GM19023 (cell line): ENCODE data around the gene BORCS8.

Source experiments
- ATAC-seq: cut with Tn5 transposase; IDR thresholded peaks from one replicate; pipeline ENCODE4 v1.9.1; 2021; ENCODE audit warnings: mild to moderate bottlenecking, moderate library complexity; ENCODE audit not compliant: unreplicated experiment

The BORCS8 gene

GRCh38 chr19:19214892-19215291 lies 22.9 kb upstream of the BORCS8 start:
- ATAC-seq, result no peak

- no peak for ATAC-seq
Observed at GRCh38 chr19:19214159-19214490, 22.2 kb upstream of the BORCS8 start.

- no peak for ATAC-seq
Observed at GRCh38 chr19:19213426-19214158, 21.6 kb upstream of the BORCS8 start.

DNA sequence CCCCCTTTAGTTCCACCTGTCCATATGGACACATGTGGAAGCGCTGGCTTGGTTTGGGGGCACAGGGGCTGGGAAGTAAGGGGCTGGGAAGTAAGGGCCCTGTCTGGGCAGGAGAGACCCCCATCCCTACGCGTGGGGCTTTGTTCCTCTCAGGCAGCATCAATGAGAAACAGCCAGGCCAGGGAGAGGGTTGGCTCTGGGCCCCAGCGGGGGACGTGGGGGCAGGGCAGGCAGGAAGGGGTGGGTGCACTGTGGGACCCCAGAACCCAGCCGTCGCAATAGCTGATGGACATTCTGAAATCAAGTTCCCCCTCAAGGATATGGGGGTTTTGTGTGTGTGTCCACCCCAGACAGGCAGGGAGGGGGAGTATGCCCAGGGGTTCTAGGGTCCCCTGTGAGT lies 21.0 kb upstream of the BORCS8 start:
- ATAC-seq, result no peak

DNA sequence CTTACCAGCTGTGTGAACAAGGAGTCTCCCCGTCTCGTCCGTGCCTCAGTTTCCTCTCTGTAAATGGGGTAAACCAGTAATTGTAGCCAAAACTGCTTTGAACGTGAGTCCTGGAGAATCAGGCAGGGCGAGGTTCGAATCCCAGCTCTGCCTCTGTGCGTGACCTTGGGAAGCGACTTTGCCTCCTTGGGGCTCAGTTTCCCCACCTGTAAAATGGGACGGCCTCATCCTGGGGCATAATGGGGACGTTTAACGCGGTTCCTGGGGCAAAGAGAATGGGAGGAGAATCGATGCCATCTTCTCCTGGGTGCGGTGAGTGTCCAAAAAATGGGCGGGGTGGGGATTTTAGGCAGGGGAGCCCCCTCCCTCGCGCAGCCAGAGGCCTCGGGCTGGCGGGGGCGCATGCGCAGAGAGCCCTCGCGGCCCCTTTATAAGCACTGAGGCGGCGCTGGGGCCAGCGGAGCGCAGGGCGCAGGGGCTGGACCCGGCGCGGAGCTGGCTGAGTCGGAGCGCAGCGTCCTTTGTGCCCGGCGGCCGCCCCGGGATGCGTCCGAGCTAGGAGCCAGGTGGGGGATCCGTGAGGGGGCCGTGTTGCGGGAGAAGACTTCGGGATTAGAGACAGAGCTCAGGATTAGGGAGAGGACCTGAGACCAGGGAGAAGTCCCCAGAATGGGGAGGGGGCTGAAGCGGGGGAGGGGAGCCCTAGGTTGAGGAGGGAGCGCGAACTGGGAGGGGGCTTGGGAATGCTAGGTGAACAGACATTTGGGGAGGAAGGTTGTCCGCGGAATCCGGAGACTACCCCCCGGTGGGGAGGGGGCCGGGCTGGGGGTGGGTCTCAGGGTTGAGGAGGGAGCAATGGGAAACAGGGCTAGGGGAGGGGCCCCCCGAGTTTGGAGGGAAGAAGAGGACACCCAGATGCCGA lies 19.8 kb upstream of the BORCS8 start, which contains the start of gene NCAN:
Gene NCAN, plus strand, starts transcription at position 460 of the 922 bp plus-strand sequence. CDS start 4,996 bp downstream, outside the sequence.
- no peak for ATAC-seq

DNA sequence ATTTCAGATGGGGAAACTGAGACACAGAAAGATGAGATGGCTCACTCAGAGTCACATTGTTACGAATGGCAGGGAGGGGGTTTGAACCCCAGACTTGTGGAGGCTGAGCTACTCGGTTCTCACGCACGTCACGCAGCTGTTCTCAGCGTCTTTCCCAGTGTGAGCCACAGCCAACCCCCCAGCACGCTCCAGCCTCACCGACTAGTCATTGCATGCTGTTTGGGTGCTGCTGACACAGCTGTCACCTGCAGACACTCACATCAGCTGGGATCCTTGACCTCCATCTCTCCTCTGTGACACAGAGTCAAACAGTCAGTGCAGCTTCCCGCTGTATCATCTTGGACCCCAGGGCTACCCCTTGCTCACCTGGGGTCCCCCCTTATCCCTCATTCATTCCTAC lies 17.4 kb upstream of the BORCS8 start:
- no peak for ATAC-seq

- ATAC-seq, result no peak
Observed at GRCh38 chr19:19207637-19208572, 16.0 kb upstream of the BORCS8 start.

GRCh38 chr19:19206938-19207337 lies 15.0 kb upstream of the BORCS8 start:
- no peak for ATAC-seq

DNA sequence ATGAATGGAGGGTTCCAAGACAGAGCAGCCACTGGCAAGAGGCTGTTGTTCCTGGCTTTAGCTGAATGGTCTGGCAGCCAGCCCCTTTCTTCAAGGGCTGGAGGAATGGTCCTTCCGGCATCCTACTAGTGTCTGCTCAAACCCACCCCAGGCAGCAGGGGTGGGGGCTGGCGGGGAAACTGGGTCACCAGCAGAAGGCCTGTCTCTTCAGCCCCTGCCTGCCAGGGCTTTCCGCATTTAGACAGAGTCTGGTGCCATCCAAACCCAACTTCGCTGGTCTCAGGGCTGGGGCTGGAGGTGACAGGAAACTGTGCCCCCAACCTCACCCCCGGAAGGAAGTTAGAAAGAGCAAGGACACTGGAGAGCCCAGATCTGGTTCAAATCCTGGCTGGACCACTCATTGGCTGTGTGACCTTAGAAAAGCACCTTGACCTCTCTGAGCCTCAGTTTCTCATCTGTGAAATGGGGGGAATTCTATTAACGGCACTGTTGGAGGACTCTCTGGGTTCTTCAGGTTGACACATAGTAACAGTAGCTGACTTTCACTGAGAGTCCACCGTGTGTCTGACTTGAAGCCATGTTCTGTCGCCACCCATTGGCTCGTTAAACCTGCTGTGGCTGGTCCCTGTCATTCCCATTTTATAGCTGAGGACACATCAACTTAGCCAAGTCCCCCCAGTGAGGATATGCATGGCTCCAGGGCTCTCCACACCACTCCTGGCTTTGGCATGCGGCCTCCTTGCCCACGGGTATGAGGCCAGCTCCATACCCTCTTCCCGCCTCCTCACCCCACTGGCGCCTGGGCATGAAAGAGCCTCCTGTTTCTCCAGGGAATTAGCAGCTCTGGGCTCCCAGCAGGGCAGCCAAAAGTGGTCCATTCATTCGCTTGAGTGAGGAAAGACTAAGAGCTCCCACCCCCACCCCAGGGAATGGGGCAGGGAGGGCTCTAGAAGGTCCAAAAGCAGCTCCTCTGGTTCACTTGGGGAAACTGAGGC lies 13.8 kb upstream of the BORCS8 start:
- ATAC-seq, result no peak

- ATAC-seq, result no peak
Observed at GRCh38 chr19:19204181-19204580, 12.2 kb upstream of the BORCS8 start.

DNA sequence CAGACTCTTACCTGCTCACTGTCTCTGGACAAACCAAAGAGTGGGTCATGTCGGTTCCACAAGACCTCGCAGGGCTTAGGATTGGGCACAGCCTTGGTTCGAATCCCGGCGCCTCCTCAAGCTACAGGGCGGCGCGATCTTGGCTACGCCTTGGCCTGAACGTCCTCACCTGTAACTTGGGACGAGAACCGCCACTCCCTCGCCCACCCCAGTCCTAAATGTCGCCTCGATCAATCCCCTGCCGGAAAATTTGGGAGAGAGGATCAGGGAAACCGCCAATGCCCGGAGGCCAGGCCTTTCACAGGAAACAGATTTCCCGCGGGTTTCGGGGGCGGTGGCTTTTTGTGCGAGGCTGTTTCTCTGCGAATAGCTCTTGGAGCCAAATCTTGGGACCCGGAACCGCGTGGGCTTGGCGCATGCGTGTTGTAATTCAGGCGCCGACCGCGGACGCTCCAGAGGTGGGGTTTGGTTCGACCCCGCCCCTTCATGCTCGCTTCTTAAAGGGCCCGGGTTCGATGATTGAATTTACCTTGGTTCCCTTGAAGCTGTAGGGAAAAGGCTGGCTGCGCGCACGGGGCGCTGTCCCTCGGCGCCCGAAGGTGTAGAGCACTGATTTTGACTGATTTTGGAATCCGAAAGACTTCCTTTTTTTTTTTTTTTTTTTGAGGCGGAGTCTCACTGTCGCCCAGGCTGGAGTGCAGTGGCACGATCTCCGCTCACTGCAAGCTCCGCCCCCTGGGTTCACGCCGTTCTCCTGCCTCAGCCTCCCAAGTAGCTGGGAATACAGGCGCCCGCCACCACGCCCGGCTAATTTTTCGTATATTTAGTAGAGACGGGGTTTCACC lies 11.3 kb upstream of the BORCS8 start, which contains the start of gene NR2C2AP:
Gene NR2C2AP, minus strand, starts transcription at position 403 of the 845 bp plus-strand sequence. Its CDS starts 354 bp downstream, at position 49.
- peak; percentile 82 for ATAC-seq

DNA sequence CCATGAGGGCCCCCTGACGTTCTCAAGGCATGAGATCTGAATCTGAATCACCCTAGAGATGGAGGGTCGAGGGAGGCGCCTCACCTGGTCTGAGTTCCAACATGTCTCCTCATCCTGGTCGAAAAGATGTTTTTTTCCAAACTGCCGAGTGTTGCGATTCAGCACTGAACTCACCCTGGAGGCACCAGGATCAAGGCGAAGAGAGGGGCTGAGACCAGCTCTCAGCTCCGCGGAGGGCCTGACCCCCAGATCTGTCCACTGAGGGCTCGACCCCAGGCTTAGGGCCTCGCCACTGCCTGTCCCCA lies 10.7 kb upstream of the BORCS8 start:
- no peak for ATAC-seq

- no peak for ATAC-seq
Observed at GRCh38 chr19:19201697-19202630, 10.0 kb upstream of the BORCS8 start.

- ATAC-seq, result no peak
Observed at GRCh38 chr19:19193926-19194325, 2.0 kb upstream of the BORCS8 start.

DNA sequence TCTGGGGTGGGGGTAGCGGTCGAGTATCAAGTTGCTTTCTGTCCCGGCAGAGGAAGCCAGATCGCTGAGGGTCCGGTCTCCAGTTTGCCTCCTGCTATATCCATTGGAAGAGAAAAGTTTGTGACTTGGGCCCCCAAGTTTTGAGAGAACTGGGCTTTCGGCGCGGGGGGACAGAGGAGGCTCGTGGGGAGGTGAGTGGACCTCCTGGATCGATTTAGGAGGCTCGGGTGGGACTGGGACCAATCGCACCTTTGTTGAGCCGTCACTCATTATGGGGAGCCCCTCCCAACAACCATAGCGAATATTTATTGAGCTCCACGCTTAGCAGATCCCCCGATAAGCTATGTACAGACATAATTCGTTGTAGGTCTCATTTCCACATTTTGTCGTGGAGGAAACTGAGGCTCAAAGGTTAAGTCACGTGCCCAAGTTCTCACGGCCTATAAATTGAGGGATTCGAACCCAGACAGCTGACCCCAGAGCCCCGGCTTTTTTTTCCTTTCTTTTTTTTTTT lies 1.0 kb upstream of the BORCS8 start:
- no peak for ATAC-seq

DNA sequence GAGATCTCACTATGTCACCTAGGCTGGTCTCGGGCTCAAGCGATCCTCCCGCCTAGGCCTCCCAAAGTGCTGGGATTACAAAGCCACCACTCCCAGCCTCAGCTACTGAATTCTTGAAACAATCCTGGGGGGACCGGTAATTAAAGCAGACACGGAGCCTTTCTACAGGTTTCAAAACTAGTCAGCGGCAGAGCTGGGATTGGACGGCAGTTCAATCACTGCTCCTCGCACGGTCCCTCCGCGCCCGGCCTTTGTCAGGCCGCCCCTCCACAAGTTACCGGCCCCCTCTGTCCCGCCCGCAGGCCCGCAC lies 229 bp downstream of the BORCS8 start:
- ATAC-seq, result no peak

DNA sequence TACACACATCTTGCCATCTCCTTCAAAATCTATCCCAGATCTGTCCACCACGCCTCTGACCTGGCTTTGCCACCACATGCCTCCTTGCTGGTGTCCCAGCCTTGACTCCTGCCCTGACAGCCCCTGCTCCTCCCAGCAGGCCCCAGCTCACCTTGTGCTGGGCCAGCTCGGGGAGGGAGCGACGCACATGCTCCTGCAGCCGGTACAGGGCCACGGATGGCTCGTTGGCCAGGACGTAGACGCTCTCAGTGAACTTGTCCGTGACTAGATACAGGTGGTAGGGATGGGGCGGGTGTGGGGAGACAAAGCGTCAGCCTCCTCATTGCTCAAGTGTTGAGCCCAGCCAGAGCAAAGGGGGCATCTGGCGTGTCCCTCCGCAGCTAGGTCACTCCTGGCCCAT lies 5.2 kb downstream of the BORCS8 start:
- no peak for ATAC-seq
